Activated CD4-positive, alpha-beta memory T cell treated with anti-CD3 and anti-CD28 coated beads, Interleukin-2, amount 10 ng/mL, durations not matched to agents 7 days and 5 days (primary cell): ENCODE data around the gene SGCB. TPM values are rescaled to one million over a fixed set of nuclear protein-coding genes. Genes with fewer than 3 reads are reported as not detected.

Experiments used
- CTCF ChIA-PET: fragments of 350-600 bp; sonication (Branson Sonifier 250); formaldehyde crosslinking; loops from one replicate; lab custom pipeline; 2021; ENCODE audit warnings: antibody characterized with exemption, inconsistent platforms; lab: Charles Lee
- POLR2A ChIA-PET: fragments of 350-600 bp; sonication (Branson Sonifier 250); formaldehyde crosslinking; loops from one replicate; lab custom pipeline; 2021; ENCODE audit warnings: antibody characterized with exemption; lab: Charles Lee
- DNase-seq: peaks from one replicate; pipeline ENCODE4 v3.0.0-alpha.2; 2020
- H3K27ac Mint-ChIP-seq: one replicate; pipeline ENCODE4 v1.8.0; 2021; ENCODE audit warnings: mild to moderate bottlenecking, mixed read lengths
- H3K27me3 Mint-ChIP-seq: one replicate; pipeline ENCODE4 v1.8.0; 2021; ENCODE audit warnings: mixed read lengths
- H3K36me3 Mint-ChIP-seq: one replicate; pipeline ENCODE4 v1.8.0; 2021; ENCODE audit warnings: low read depth, mixed read lengths
- H3K4me1 Mint-ChIP-seq: one replicate; pipeline ENCODE4 v1.8.0; 2021; ENCODE audit warnings: mixed read lengths
- H3K4me3 Mint-ChIP-seq: one replicate; pipeline ENCODE4 v1.8.0; 2021; ENCODE audit warnings: mild to moderate bottlenecking, mixed read lengths
- H3K9me3 Mint-ChIP-seq: one replicate; pipeline ENCODE4 v1.8.0; 2021; ENCODE audit warnings: mixed read lengths
- total RNA-seq, 2 experiments: library from RNA; stranded (reverse); gene quantifications; one replicate each; pipeline ENCODE4 v1.2.3, GENCODE V29; 2021

The SGCB gene
- total RNA-seq, 2 experiments from 2014 or later = 15.6 TPM

DNA sequence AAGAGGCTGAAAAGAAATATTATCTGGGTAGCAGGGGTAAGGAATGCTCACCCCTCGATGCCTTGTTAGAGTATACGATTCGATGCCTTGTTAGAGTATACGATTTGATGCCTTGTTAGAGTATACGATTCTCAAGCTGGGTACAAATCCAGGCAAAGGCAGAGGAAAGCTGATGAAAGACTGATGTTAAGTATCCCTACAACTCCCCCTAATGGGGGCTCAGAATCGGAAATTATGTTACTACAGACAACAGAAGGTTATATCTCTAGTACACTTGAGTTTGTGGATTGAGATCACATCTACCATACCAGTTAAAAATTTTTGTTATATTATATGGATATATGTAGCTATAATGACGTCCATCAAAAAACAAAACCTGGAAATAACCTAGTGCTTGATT lies 22.7 kb downstream of the SGCB start:
- CTCF ChIA-PET = no interaction called here
- POLR2A ChIA-PET = no interaction called here

DNA sequence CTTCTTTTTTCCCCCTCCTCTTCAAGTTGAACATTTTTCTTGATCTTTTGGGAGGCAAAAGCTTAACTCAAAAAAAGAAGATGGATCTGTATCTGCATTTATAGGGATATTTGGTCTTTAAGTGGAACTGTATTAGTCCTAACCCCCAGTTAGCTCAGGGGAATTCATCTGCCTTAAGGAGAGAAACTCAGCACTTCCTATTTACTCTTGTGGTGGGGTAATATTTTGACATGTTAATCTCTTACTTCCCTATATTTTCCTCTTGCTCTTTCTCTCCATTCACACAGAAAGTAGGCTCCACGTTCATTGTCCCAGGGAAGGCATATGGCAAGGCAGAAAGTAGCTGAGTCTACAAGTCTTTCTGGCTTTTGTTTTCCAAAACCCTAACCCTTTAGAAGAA lies 23.2 kb downstream of the SGCB start:
- ChIA-PET POLR2A (no interaction called here), CTCF (no interaction called here)
- H3K4me3 Mint-ChIP-seq = no peak overlapping the region
- H3K27me3 Mint-ChIP-seq = no peaks in the 10 kb centered on the region
- peaks cover 6% of the 10 kb centered on the region for H3K4me1 Mint-ChIP-seq
- no peak overlapping the region for H3K27ac Mint-ChIP-seq
- DNase-seq = no peak
- H3K9me3 Mint-ChIP-seq = no peaks in the 10 kb centered on the region
- H3K36me3 Mint-ChIP-seq = no peaks in the 10 kb centered on the region

More for the DNA sequence above, 22.7 kb downstream of the SGCB start:
- Mint-ChIP-seq H3K4me3 (no peak overlapping the region), H3K27ac (no peak overlapping the region), H3K9me3 (no peaks in the 10 kb centered on the region), H3K27me3 (no peaks in the 10 kb centered on the region), H3K36me3 (no peaks in the 10 kb centered on the region), H3K4me1 (peaks cover 11% of the 10 kb centered on the region)
- DNase-seq = no peak

DNA sequence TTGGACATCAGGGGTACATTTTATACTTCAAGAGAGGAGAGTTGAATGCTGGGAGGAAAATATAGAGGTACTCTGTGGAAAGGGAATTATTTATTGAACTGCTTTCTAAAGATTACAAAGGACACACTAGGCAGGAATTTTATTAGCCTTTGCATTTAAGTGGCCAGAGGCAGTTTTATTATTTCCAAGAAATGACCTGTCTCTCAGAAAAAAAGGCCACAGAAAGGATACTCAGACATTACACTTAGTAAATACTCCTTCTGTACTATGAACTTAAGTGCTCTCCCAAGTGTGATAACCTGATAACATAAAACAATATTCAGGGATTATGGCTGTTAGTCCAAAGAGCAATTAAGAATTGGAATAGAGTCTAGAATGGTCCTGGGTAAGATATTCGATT lies 25.4 kb downstream of the SGCB start:
- no peaks in the 10 kb centered on the region for H3K4me1 Mint-ChIP-seq
- no peaks in the 10 kb centered on the region for H3K27me3 Mint-ChIP-seq
- DNase-seq = no peak
- H3K36me3 Mint-ChIP-seq = no peaks in the 10 kb centered on the region
- ChIA-PET POLR2A (no interaction called here), CTCF (no interaction called here)
- H3K27ac Mint-ChIP-seq = no peak overlapping the region
- H3K4me3 Mint-ChIP-seq = no peak overlapping the region
- no peaks in the 10 kb centered on the region for H3K9me3 Mint-ChIP-seq

DNA sequence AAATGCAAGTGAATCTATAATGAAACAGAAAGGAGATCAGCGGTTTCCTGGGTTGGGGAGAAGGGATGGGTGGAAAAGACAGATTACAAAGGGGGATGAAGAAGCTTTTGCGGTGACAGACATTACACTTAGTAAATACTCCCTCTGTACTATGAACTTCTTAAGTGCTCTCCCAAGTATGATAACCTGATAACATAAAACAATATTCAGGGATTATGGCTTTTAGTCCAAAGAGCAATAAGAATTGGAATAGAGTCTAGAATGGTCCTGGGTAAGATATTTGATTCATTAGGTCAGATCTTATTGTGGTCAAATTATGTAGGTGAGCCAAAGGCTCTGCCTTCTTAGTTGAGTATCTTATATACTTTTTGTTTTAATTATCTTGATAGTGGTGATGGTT lies 27.1 kb downstream of the SGCB start:
- POLR2A ChIA-PET = no interaction called here
- H3K9me3 Mint-ChIP-seq = no peaks in the 10 kb centered on the region
- CTCF ChIA-PET = no interaction called here
- no peaks in the 10 kb centered on the region for H3K27me3 Mint-ChIP-seq
- no peaks in the 10 kb centered on the region for H3K4me1 Mint-ChIP-seq
- no peaks in the 10 kb centered on the region for H3K36me3 Mint-ChIP-seq
- DNase-seq = no peak
- no peak overlapping the region for H3K27ac Mint-ChIP-seq
- no peak overlapping the region for H3K4me3 Mint-ChIP-seq

DNA sequence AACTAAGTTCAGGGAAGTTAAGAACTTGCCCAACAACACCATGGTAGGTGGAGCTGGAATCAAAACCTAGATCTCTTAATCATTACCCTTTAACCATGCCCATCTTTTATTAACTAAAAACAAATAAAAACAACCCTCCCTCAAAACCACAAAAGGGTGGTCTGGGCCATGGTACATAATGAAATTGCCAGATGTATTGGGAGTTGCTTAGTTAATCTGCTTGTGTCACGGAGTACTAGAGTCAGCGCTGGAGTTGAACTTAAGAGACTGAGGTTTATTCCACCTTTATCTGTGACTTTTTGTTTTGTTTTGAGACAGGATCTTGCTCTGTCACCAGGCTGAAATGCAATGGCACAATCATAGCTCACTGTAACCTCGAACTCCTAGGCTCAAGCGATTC lies 31.2 kb downstream of the SGCB start:
- Mint-ChIP-seq H3K9me3 (no peaks in the 10 kb centered on the region), H3K4me1 (no peaks in the 10 kb centered on the region), H3K27ac (no peak overlapping the region), H3K36me3 (no peaks in the 10 kb centered on the region), H3K4me3 (no peak overlapping the region), H3K27me3 (no peaks in the 10 kb centered on the region)
- DNase-seq = no peak
- POLR2A ChIA-PET = no interaction called here
- CTCF ChIA-PET = no interaction called here

DNA sequence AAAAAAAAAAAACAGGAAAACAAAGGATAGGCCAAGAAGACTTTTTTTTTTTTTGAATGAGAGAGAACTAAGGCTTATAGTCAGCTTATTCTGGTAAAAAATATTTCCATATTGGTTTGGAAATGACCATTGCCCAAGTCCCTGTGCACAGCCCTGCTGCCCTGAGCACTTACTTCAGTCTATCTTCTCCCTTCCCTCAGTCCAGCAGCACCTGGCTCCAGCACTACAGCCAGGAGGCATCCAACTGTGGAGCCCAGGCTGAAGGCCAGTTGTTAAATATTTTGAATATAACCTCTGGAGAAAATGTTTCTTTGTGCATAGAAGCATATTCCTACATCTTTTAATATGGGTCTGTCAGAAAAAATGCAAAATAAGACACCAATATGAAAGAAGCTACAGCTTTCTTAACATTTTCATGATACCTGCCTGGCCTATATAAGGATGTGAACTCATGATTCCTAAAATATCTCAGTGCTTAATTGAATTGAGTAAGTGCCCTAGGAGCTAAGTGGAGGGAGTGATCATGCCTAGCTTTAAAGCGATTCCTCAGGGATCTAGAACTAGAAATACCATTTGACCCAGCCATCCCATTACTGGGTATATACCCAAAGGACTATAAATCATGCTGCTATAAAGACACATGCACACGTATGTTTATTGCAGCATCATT lies 32.4 kb downstream of the SGCB start:
- no peak for DNase-seq
- Mint-ChIP-seq H3K4me3 (no peak overlapping the region), H3K9me3 (no peaks in the 10 kb centered on the region), H3K27me3 (no peaks in the 10 kb centered on the region), H3K36me3 (no peaks in the 10 kb centered on the region), H3K4me1 (no peaks in the 10 kb centered on the region), H3K27ac (no peak overlapping the region)
- CTCF ChIA-PET = no interaction called here
- POLR2A ChIA-PET = no interaction called here

DNA sequence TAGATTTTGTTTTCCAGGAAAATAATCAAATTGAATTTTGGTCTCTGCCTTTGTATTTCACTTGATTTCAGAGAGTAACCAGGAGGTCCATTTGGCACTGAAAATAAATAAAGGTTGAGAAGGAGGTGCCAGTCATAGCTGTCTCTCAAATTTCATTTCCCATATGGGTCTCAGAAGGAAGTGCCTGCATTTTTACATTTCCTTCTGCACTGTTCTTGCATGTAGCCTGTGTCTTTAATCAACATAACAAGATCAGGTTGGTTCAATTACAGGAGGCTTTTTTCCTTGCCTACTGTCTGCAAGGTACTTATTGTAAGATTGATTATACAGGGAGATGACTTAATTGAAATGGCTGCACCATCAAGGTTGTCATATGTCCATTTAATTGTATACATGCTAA lies 33.7 kb downstream of the SGCB start:
- Mint-ChIP-seq H3K9me3 (no peaks in the 10 kb centered on the region), H3K36me3 (no peaks in the 10 kb centered on the region), H3K27me3 (no peaks in the 10 kb centered on the region), H3K4me1 (no peaks in the 10 kb centered on the region), H3K27ac (no peak overlapping the region), H3K4me3 (no peak overlapping the region)
- CTCF ChIA-PET = no interaction called here
- POLR2A ChIA-PET = no interaction called here
- DNase-seq = no peak

DNA sequence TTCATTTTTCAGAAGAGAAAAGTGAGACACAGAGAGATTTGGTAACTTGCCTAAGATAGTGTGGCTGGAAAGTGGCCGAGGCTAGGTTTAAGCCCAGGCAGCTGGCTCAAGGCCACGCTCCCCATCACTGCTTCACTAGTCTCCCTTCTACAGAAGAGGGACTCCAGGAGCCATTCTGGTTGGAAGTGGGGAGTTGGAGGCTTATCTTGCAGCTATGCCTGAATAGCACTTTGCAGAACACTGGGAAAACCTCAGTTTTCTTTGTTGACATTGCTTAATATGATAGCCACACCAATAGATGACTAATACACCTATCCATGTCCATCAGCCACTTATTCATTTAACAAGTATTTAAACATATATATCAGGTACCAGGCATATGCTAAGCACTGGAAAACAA lies 36.5 kb downstream of the SGCB start:
- Mint-ChIP-seq H3K4me1 (no peaks in the 10 kb centered on the region), H3K27ac (no peak overlapping the region), H3K36me3 (no peaks in the 10 kb centered on the region), H3K9me3 (no peaks in the 10 kb centered on the region), H3K27me3 (no peaks in the 10 kb centered on the region), H3K4me3 (no peak overlapping the region)
- POLR2A ChIA-PET = no interaction called here
- no peak for DNase-seq
- CTCF ChIA-PET = no interaction called here

DNA sequence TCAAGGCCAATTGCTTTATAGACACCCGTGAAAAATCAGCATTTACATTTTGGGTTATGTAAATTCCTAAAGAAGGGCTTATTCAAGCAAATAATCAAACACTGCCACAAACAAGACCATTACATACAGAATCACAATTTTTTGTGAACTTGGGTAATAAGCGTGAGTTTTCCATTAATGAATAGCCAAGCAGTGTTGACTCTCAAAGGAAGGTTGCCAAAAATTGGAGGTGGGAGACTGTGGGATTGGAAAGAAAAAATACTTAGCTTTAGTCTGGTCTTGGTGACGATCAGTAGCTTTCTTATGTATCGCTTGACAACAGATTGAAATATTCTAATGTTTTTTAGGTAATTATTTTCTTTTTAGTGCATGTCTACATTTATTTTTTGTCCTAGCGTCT lies 38.8 kb downstream of the SGCB start:
- ChIA-PET POLR2A (no interaction called here), CTCF (no interaction called here)
- no peak overlapping the region for H3K4me3 Mint-ChIP-seq
- no peaks in the 10 kb centered on the region for H3K36me3 Mint-ChIP-seq
- no peak for DNase-seq
- H3K4me1 Mint-ChIP-seq = no peaks in the 10 kb centered on the region
- H3K9me3 Mint-ChIP-seq = no peaks in the 10 kb centered on the region
- H3K27me3 Mint-ChIP-seq = no peaks in the 10 kb centered on the region
- no peak overlapping the region for H3K27ac Mint-ChIP-seq

DNA sequence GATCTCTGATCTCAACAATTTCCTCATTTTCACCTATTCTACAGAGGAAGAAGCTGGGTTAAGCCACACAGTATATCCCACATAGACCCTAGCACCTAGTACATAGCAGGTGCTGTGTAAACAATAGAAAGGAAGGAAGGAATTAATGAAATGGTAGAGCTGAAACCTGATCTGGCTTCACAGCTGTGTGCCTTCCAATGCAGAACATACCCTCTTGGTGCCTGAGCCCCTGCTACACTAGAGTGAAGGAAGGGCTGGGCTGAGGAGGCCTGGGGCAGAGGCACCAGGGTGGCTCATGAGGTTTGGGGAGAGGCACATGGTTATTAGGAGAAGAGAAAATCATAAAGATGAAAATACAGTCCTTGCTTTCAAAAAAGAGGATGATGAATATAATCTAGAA lies 39.3 kb downstream of the SGCB start:
- ChIA-PET POLR2A (no interaction called here), CTCF (no interaction called here)
- Mint-ChIP-seq H3K27me3 (no peaks in the 10 kb centered on the region), H3K4me1 (no peaks in the 10 kb centered on the region), H3K4me3 (no peak overlapping the region), H3K9me3 (no peaks in the 10 kb centered on the region), H3K36me3 (no peaks in the 10 kb centered on the region), H3K27ac (no peak overlapping the region)
- no peak for DNase-seq

DNA sequence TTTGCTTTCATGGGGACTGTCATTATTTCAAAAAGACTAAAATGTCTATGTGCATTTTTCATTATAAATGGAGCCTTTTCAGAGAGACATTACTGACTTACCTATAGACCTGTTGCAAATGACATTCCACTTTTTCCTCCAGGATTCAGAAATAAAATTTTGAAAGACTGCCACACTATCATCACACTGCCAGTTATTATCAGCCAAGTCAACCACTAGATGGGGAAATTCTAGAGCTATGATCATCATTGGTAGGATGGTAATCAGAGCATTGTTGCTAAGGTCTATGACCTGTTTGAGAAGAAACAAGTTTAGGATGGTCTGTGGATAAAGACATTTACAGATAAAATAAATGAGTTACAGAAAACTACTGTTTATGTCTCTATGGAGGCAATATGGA lies 40.5 kb downstream of the SGCB start:
- no peaks in the 10 kb centered on the region for H3K36me3 Mint-ChIP-seq
- no peak overlapping the region for H3K27ac Mint-ChIP-seq
- H3K4me3 Mint-ChIP-seq = no peak overlapping the region
- POLR2A ChIA-PET = no interaction called here
- DNase-seq = no peak
- no peaks in the 10 kb centered on the region for H3K4me1 Mint-ChIP-seq
- CTCF ChIA-PET = no interaction called here
- no peaks in the 10 kb centered on the region for H3K27me3 Mint-ChIP-seq
- H3K9me3 Mint-ChIP-seq = no peaks in the 10 kb centered on the region

DNA sequence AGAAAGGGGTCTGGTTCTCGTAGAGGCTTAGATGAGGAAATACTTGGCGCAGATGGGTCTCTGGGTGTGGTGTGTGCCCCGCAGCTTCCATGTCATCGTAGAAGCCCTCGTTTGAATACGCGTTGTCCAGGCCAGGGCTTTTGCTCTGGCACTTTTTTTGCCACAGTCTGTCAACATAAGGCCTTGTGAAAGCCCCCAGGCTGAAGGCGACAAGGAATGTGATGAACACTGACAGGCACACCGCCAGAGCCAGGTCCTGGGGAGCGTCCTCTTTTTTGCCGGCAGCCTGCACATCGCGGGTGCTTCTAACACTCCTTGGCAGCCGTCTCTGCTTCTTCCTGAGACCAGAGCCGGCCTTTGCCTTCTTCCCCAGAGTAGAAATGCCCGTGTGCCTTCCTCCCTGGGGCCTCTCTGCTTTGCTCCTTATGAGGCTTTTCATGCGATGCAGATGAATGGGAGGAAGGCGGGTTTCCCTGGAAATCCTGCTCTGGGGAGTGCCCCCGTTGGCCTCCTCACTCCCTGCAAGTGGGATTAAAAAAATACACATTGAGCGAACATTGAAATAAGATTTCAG lies 42.4 kb downstream of the SGCB start:
- no peak overlapping the region for H3K27ac Mint-ChIP-seq
- H3K4me1 Mint-ChIP-seq = no peaks in the 10 kb centered on the region
- peaks cover 1% of the 10 kb centered on the region for H3K9me3 Mint-ChIP-seq
- DNase-seq = no peak
- H3K27me3 Mint-ChIP-seq = no peaks in the 10 kb centered on the region
- POLR2A ChIA-PET = no interaction called here
- H3K36me3 Mint-ChIP-seq = no peaks in the 10 kb centered on the region
- H3K4me3 Mint-ChIP-seq = no peak overlapping the region
- CTCF ChIA-PET = no interaction called here
